ENCODE measurements around the gene NEURL1B. TPM values are rescaled to one million over a fixed set of nuclear protein-coding genes. Genes with fewer than 3 reads are reported as not detected.

NEURL1B gene
- polyA plus RNA-seq, 1 of the 3 experiments (the other 2 are of a cell fraction): 2.8 TPM

- TF ChIP-seq RAD21 (IDR thresholded peaks at IDR 0.05; ENCODE audit: low read length) (no peak), MEF2A (IDR thresholded peaks at IDR 0.05; ENCODE audit: borderline replicate concordance, low read depth) (no peak), GABPA (IDR thresholded peaks at IDR 0.05; ENCODE audit: low read depth) (no peak), TCF12 (IDR thresholded peaks at IDR 0.05) (no peak), ELF1 (IDR thresholded peaks at IDR 0.05) (no peak), NFIC (IDR thresholded peaks at IDR 0.05; ENCODE audit: borderline replicate concordance) (no peak), SIN3A (IDR thresholded peaks at IDR 0.05; ENCODE audit: borderline replicate concordance, low read depth, low read length) (no peak), TAF1 (IDR thresholded peaks at IDR 0.05; ENCODE audit: borderline replicate concordance, low read depth, low read length) (no peak), MAX (IDR thresholded peaks at IDR 0.05; ENCODE audit: low read depth) (no peak)
- TF ChIP-seq, protein P1, sequence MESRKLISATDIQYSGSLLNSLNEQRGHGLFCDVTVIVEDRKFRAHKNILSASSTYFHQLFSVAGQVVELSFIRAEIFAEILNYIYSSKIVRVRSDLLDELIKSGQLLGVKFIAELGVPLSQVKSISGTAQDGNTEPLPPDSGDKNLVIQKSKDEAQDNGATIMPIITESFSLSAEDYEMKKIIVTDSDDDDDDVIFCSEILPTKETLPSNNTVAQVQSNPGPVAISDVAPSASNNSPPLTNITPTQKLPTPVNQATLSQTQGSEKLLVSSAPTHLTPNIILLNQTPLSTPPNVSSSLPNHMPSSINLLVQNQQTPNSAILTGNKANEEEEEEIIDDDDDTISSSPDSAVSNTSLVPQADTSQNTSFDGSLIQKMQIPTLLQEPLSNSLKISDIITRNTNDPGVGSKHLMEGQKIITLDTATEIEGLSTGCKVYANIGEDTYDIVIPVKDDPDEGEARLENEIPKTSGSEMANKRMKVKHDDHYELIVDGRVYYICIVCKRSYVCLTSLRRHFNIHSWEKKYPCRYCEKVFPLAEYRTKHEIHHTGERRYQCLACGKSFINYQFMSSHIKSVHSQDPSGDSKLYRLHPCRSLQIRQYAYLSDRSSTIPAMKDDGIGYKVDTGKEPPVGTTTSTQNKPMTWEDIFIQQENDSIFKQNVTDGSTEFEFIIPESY (IDR thresholded peaks at IDR 0.05; ENCODE audit: borderline replicate concordance, low read depth): no peak
Observed at GRCh38 chr5:172594431-172594830, 46.6 kb upstream of the NEURL1B start (continued).

GRCh38 chr5:172594867-172595466 is 46.1 kb upstream of the NEURL1B start:
- Histone ChIP-seq H3K9me2 (no peaks in the 10 kb centered on the region), H3F3A (replicated peaks; ENCODE audit: insufficient read depth) (no peaks in the 10 kb centered on the region), H3K9ac (no peak overlapping the region), H3K79me2 (ENCODE audit: insufficient read depth) (no peaks in the 10 kb centered on the region), H3K27me3 (ENCODE audit: insufficient read depth) (0 out of 2 replicates have a peak, but pooled peaks cover 6% of the 10 kb centered on the region), H3K4me1 (ENCODE audit: control insufficient read depth in 1 of 2, insufficient read depth in 2 of 2, low read depth in 1 of 2, low read length in 1 of 2) (no peaks in the 10 kb centered on the region), H3K4me3 (ENCODE audit: low read depth in 2 of 2, low read length in 1 of 2) (no peak overlapping the region), H3K27ac (ENCODE audit: low read depth in 2 of 2, low read length in 1 of 2) (no peak overlapping the region), H3K36me3 (replicated peaks in 1 of 2; ENCODE audit: control insufficient read depth in 1 of 2, insufficient read depth in 2 of 2, low read length in 1 of 2) (no peaks in the 10 kb centered on the region), H4K20me1 (ENCODE audit: insufficient read depth) (no peaks in the 10 kb centered on the region), H2AFZ (ENCODE audit: low read depth) (no peak overlapping the region), H3K4me2 (no peak overlapping the region), H3K9me3 (no peaks in the 10 kb centered on the region)
- ChIA-PET POLR2A (no interaction called here), CTCF (interaction anchor here (0.7 to 1.9 kb wide), 3 partner anchors 98 to 116 kb away, joined by 3 to 6 read pairs (median 3); no protein-coding TSS in a partner anchor)
- no peak for TF ChIP-seq RFX5 (IDR thresholded peaks at IDR 0.05; ENCODE audit: low read length)
- WGBS (ENCODE audit: low lambda C conversion rate): 74% methylated on average over 9 of the region's 9 CpGs
- no peak for DNase-seq

DNA sequence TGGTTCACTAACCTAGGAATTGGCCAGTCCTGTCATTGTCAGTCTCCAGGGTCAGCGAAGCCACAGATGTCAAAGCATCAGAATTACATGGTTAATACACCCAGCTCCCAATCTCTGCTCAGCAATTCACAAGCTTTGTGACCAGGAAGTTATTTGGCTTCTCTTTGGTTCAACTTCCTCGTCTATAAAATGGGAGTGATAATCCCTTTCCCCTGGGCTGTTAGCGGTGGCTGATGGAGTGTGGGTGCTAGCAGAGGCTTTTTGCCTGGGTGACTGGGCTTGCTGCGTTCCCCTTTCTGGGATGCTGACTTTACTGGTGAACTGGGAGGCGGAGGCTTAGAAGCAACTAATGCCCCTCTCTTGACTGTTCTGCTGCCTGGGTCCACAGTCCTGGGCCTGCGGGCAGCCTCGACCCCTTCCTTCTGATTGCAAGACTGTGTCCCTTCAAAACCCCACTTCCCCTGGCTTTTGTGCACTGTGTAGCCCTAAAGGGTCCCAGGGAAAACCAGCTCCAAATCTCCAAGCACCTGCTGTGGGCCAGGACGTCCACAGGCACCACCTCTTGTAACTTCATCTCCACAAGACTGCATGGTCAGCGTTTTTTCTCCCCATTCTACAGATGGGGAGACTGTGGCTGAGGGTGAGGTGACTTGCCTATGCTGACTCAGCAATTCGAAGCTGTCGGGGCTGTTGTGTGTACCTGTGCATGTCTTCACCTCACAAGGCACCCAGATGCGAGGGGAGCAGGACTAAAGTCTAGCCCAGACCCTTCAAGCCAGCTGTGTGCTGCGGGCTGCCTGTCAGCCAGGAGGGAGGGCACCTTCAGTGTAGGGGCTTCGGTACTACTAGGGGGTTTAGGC is 45.2 kb upstream of the NEURL1B start:
- Histone ChIP-seq H3K9me2 (no peaks in the 10 kb centered on the region), H3K9me3 (no peaks in the 10 kb centered on the region), H3F3A (replicated peaks; ENCODE audit: insufficient read depth) (no peaks in the 10 kb centered on the region), H4K20me1 (ENCODE audit: insufficient read depth) (no peaks in the 10 kb centered on the region), H3K79me2 (ENCODE audit: insufficient read depth) (no peaks in the 10 kb centered on the region), H3K4me2 (no peak overlapping the region), H3K4me1 (ENCODE audit: control insufficient read depth in 1 of 2, insufficient read depth in 2 of 2, low read depth in 1 of 2, low read length in 1 of 2) (no peaks in the 10 kb centered on the region), H3K27ac (ENCODE audit: low read depth in 2 of 2, low read length in 1 of 2) (no peak overlapping the region), H3K36me3 (replicated peaks in 1 of 2; ENCODE audit: control insufficient read depth in 1 of 2, insufficient read depth in 2 of 2, low read length in 1 of 2) (no peaks in the 10 kb centered on the region), H3K27me3 (ENCODE audit: insufficient read depth) (0 out of 2 replicates have a peak, but pooled peaks cover 6% of the 10 kb centered on the region), H2AFZ (ENCODE audit: low read depth) (no peak overlapping the region), H3K9ac (no peak overlapping the region), H3K4me3 (ENCODE audit: low read depth in 2 of 2, low read length in 1 of 2) (no peak overlapping the region)
- TF ChIP-seq USF2 (IDR thresholded peaks at IDR 0.05; ENCODE audit: borderline replicate concordance, low read depth, low read length): no peak
- TF ChIP-seq CTCF (IDR thresholded peaks at IDR 0.05): no peak
- no peak for TF ChIP-seq EP300 (IDR thresholded peaks at IDR 0.05; ENCODE audit: borderline replicate concordance in 1 of 2, low read depth in 1 of 2, low read length in 1 of 2)
- no peak for TF ChIP-seq SMC3 (IDR thresholded peaks at IDR 0.05; ENCODE audit: low read depth, low read length)
- TF ChIP-seq RCOR1 (IDR thresholded peaks at IDR 0.05; ENCODE audit: low read length): no peak
- no peak for TF ChIP-seq USF1 (IDR thresholded peaks at IDR 0.05; ENCODE audit: borderline replicate concordance, low read depth)
- ChIA-PET POLR2A (no interaction called here), CTCF (interaction anchor here (0.7 to 1.9 kb wide), 2 partner anchors 99 to 117 kb away, joined by 3 to 6 read pairs; no protein-coding TSS in a partner anchor)
- no peak for DNase-seq
- WGBS (ENCODE audit: low lambda C conversion rate): 64% methylated on average over 13 of the region's 14 CpGs
